Activated T-cell treated with anti-CD3 and anti-CD28 coated beads for 1 hour (primary cell): ENCODE measurements around the gene RNLS.

Experiments
- DNase-seq: peaks from one replicate; pipeline ENCODE4 v3.0.0-alpha.2; 2020; ENCODE audit warnings: low read depth

Gene RNLS

DNA sequence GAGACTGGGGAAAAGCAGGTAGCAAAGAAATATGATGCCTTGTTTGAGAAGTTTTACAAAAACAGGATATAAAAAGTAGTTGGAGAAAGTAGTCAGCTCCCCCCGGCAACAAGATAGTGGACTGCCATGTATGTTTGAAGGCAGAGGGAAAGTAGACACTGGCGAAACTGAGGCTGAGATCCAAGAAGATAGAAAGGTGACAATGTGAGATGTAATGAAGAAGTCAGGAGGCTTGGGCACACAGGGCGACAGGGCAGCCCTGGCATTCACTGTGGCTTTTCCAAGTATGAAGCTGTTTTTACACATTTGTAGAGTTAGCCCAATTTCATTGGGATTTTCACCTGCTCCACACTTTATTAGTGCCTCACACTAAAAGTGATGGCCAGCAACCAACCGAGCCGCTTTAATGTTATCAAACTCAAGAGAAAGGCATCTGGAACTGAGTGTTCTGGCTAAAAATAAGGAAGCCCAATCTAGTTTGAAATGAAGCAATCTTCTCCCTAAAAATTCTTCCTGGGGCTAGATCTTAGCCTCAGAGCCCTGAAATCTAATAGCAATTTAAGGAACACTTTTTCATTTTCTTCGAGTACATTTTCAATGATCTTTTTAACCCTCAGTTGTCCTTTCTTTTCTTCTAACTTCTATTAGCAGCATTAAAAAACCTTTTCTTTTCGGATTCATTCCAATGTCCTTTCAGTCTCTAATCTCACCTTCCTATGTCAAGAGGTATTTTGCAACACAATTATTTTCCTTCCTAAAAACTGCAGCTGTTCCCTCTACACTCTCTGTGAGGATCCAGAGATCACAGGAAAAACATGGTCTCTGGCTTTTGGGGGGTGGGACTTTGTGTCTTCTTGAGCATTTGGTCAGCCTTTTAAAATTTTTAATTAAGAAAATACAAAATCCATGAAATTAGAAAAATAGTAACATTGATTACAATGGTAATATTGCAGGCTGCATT, 108.0 kb downstream of the RNLS start:
- DNase-seq: no peak

DNA sequence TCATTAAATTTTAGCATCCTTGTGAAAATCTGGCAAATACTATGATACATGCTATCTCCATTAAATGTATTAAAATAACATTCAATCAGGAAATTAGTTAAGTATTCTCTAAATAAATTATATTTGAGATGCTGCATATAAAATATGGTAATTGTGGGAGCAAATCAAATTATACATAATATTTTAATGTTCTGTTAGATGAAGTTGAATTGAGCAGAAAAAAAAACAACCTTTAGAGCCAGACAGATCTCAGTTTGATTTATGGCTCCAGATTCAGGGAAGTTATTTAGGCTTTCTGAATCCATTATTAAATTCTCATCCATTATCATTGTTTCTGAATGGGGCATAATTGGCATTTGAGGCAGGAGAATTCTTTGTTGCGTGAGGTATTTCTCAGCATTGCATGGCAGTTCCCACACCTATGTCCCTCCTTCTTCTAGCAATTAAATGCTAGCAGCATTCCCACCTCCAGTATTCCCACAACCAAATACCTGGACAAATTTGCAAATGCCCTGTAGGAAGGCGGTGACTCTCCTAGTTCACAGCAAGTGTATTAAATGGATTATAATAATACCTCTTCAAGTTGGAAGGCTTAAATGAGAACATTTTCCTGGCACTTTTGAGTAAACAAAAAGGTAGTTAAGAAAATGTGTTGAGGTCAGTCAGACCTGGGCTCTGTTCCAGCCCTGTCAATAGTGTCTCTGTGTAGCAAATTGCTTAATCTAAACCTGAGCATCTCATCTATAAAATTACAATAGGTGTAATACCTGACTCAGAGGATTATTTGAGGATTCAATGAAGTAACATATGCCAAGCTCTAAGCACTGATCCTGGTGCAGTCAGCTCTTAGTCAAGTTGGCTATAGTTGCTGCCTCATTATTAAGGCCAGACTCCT, 108.9 kb downstream of the RNLS start:
- no peak for DNase-seq

DNA sequence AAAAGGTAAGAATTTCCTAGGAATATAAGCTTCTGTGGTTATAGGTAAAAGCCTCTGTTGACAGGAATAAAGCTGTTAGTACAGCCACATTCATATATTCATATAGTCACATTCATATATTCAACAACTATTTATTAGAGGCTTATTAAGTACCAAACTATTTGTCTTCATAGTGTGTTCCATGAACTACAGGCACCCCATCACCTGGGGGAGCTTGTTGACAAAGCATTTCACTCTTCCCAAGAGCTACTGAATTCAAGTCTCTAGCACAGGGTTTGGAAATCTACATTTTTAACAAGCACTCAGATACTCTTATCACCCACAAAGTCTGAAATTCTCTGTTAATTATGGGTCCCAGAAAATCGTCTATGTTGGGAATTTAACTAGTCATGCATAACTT, 110.6 kb downstream of the RNLS start:
- DNase-seq: no peak

DNA sequence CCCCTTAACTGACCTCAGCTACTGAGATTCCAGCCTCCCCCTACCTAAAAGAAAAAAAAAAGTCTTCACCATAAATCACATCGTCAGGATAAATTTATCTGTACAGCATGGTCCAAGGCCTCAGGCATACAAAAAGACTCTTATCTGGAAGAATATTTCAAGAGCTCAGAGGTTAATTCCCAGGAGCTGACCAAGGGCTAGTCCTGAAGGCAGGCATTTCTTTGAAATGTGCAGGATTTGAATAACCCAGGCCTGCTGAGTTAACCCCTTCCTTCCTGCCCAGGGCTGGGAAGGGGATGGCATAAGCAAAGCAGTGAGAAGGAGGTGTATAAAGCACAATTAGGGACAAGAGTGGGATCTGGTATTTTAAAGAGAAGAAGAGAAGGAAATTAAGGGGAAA, 111.2 kb downstream of the RNLS start:
- no peak for DNase-seq

DNA sequence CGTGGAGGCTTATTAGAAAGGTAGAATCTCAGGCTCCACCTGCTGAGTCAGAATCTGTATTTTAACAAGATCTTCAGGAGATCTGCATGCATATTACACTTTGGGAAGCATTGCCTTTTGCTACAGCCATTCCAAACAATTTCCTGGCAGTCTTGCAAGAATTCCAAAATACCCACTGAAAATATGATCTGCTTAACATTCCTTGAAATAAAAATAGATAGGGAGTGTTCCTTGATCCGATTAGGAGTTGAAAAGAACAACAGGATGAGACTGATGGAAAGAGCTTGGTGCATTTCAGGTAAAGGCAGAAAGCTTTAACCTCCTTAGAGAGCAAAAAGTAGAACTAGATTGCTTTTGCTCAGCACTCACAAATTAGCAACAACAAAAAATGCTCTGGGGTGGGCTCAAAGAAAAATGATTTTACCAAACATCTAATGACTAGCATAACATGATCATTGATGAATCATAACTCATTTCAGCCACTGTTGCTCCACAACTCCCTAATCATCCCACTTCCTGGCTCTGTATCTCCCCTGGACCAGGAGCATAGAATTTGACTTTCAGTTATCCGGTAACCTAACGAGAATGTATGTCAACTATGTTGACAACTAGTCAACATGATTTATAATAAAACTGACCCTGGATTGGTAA, 115.2 kb downstream of the RNLS start:
- DNase-seq: no peak

DNA sequence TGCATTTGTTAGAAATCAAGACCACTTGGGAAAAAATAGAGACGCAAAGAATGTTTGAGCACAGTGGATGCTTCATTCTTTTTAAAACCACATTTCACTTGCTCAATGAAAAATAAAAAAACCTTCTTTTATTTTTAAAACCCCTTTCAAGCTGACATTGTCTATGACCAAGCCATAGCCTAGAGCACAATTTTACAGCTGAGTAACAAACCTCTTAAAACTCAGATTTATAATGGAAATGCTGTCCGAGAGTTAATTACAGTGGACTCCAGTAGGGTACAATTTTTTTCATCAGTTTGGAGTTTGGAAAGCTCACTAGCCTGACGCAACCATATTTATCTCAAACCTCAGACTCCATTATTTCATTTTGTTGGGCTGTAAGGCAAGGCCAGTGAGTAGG, 116.3 kb downstream of the RNLS start:
- DNase-seq: no peak

DNA sequence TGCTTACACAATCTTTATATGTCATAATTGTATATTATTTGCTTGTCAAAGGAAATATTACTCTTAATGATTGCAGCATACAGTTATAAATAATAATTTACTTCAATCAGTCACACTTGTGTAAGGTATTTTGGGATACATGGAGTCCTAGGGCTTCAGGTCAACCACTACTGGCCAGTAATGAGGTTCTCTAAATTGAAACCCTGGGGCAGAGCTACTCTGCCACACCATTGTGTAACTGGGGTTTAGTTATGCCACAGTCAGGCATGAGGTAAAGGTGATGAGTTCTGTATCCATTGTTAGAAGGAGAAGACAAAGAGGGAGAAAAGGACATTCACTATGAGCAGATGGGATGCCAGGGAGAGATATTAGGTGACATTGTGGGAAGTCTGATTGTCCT, 117.4 kb downstream of the RNLS start:
- no peak for DNase-seq

DNA sequence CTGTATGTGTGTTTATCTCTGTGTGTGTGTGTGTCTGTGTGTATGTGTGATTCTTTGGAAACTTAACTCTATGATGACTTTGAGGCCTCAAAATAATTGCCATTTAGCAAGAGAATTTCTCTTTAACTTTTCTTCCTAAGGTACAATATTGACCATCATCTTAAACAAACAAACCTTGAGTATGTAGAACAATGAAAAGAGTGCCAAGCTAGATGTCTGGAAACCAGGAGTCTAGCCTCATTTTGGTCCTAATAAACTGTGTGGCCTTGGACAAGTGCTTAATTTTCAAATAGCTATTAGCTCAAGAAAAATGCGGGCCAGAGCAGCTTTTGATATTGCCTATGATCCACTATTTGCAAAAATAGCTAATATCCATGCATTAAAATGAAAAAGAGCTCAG, 119.3 kb downstream of the RNLS start:
- DNase-seq: no peak

DNA sequence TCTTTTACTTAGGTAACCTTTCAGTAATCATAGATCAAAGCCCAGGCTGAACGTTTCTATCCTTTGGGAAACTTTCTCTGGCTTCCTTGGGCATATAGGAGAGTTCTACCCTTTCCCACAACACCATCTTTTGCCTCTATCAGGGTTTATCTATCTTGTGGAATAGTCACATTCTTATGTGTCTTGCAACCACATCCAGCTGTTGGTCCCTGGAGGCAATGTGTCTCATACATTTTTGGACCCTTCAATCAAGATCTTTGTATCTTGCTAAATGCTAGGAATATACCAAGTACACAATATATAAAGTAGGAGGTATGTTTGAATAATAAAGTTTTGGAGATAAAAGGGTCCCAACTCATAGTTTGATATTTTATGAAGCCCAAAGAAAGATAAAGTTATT, 121.7 kb downstream of the RNLS start:
- DNase-seq: no peak

DNA sequence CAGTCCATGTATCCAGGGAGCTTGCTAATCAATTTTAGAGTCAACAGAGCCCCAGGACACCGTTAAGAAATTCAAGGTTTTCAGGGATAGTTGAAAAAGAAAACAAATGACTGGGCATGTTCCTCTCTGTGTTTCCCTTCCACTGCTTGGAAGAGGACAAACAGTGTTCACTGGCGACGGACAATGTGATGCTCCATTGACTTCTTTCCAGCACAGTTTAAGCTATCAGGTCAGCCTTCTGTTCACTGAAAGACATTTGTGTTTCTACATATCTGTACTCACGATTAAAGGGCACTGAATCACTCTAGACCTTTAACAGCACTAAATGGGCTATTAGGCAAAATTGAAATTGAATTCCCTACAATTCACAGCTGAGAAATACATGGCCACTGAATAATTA, 123.6 kb downstream of the RNLS start:
- no peak for DNase-seq

DNA sequence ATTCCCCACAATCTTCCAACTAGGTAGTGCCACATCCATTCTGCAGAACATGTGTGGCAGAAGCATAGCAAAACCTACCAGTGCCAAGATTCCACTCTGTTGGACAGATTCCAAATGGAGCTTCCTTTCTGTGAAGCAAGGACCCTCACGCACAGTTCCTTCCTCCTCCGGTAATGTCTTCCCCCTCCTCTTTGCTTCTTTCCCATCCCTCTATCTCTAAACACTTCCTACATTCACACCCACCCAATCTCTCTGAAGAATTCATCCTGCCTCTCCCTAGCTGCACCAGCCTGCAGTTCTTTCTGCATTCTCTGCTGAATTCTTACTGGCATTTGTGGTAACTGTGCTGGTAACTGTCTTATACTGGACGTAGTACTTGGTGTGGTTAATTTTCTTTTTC, 124.9 kb downstream of the RNLS start:
- DNase-seq: no peak

DNA sequence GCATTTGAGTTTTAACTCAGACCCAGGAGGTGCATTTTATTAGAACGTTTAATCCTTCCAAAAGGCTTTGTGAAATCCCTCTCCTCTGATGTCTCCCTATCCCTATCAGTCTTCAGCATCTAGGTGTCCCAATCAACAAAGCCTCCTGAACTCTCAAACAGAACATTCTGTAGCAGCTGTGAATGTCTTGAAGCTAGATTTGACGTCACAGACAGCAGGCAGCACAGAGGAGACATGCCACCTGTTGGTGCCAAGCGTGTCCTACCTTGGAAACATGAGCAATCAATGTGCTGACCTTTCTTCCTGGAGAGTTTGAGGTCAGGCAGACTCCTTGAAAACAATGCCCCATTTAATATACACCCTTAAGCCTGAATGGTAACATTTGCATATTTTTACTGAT, 125.5 kb downstream of the RNLS start:
- no peak for DNase-seq

DNA sequence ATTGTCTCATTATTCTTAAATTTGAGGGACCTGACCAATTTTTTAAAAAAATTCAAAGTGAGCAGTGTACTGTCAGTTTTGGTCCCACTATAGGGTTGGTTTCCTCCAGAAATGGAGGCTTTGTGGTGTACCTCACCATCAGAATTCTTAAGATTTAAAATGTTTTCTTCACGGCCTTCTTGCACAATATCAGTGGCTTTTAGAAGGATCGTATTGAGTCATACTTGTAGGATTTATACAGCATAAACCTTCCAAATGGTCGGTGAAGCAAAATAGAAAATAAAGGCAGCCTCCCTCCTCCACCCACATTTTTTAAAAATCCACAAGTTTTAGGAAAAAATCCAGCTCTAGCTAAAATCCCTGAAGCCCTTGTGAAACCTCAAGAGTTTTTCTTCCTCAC, 126.4 kb downstream of the RNLS start:
- DNase-seq: no peak

DNA sequence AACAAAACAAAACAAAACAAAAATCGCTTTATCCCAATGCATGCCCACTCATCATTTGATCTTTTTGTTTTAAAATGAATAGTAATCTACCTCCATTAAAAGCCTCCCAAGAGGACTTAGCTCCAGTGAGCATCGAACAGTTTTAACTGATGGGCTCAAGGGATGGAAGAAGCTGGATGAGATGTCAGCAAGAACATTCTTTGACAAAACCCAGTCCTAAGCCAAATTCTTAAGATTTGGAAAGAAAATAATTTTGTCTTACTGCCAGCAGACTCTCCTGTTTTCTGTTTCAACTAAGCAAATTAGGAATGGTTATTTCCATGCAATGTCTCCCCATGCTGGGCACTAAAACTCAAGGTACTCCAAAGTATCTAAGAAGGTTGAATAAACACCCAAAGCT, 127.3 kb downstream of the RNLS start:
- DNase-seq: no peak

DNA sequence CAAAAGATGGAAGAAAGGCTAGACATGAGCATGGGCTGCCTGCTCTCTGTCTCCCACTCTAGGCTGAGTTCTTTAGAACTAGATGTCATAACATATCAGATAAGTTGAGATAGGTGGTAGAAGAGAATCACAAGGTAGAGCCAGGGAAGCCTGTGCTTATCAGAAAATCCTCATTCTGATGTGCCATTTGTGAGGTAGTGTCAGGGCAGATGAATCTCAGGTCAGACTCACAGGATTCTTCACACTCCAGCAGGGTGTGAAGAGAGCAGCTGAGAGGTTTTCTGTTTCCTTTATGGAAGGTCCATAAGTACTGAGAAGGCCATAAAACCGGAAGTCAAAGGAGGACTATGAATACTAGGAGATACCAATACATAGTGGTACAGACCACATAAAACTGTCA, 132.9 kb downstream of the RNLS start:
- DNase-seq: no peak

DNA sequence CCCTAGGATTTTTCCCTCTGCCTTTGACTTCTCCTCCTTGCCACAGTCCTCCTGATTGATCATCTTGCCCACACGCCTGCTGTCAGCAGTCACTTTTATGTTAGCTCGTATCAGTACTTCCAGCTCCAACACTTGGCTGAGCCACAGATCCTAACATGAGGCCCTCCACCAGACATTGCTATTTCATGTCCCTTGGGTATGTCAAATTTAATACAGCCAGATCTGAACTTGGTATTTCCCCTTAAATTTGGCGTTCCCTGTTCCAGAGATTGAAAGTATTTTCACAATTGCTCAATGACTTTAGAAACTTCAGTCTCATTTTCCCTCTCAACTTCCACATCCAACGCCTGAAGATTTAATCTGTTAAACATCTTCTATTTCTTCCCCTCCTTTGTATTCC, 140.4 kb downstream of the RNLS start:
- no peak for DNase-seq

DNA sequence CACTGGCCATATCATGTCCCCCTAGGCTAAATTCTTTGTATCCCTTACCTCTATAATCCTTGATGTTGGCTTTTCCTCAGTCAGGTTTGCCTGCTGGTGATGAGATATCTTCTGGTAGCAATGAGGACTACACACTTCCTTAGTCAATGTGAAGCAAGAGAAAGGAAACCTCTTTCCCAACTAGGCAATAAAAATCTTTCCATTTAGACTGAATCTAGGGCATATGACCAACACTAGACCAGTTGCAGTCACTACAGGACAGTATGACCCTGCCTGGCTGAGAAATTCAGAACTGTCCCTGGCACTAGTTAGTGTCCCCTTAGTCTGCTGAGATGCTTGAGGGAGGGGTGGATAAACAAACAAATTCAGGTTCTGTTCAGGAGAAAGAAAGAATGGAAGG, 142.6 kb downstream of the RNLS start:
- no peak for DNase-seq

DNA sequence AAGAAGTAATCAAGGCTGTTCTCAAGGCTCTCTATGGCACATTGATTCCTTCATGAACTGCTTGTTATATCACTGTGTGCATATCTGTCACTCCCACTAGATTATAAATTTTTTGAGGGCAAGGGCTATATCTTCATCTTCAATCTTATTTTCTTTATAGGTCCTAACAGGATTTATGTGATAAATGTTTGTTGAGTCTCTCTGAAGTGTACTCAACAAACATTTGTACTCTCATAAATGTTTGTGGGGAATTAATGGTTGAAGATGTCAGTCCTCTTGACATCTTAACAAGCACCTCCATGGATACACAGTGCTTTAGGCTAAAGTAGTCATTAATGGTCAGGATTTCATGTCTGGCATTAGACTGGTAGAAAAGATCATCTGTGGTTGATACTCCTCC, 143.2 kb downstream of the RNLS start:
- no peak for DNase-seq

DNA sequence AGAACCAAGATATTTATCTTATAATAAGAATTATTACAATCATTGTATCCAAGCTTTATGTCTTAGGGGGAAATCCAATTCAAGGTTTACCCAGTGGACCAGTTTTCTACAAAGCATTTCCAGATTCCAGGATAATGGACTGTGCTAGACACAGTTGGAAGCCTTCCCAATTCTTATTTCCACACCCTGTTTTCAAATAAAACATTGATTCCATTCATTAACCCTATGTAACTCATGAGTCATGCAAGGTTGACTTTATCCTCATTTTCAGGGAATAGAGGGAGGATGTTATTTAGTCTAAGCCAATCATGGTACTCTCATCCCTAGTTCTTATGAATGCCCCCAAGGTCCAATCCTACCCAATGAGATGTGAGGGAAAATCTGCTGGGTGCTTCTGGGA, 145.7 kb downstream of the RNLS start:
- DNase-seq: no peak

DNA sequence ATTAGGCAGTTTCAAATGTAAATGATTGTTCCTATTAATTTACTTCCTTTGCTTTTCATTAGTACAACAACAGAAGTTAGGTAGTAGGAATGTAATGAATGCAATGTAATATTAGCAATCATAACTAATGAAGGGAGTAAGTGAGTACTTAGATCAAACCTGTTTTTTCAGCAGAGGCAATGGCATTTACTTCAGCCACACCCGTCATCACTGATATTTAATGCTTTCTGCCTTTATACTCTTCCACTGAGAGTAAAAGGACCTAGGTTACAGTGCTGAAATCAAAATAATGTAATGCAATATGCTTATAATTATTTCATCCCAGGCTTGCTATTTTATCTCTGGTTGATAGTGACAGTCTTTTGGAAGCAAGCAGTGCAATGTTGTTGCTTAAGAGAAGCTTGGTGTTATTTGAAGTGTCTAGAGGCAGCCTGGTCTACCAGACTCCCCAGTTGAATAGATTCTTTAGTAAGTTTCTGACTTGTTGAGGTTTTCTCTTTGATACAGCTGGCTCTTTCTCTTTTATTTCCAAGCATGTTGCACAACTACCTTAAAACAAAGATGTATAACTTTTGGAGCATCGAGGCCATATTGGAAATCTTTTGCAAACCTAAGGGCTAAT, 149.4 kb downstream of the RNLS start:
- no peak for DNase-seq

DNA sequence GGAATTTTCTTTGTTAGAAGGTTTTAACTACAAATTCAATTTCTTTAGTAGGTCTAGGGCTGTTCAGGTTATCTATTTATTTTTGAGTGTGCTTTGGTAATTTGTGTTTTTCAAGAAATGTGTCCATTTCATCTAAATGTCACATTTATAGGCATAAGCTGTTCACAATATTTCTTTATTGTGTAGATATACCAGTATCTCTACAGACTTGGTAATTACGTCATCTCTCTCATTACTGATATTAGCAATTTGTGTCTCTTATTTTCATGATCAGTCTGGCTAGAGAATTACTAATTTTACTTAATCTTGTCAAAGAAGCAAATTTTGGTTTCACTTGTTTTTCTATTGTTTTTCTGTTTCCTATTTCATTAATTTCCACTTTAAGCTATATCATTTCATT, 152.0 kb downstream of the RNLS start:
- no peak for DNase-seq

DNA sequence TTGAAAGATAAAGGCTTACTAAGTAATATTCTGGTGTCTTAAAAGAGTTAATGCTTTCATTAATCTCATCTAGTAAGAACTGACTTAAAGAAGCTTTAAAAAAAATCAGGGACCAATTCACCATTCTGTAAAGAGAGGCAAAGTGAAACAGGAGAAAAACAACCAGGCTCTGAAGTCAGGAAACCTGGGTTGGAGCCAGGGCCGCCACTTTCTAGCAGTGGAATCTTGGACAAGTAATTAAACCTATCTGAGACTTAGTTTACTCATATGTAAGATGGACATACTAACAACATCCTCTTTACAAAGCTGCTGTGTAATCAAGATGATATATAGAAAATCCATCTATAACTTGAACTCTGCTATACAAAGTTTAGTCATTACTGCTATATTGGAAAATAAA, 154.1 kb downstream of the RNLS start:
- no peak for DNase-seq
